ENCODE data around the gene MYO3B. TPM values are rescaled to one million over a fixed set of nuclear protein-coding genes. Genes with fewer than 3 reads are reported as not detected.
A peak's percentile ranks its signal among the peaks of the same experiment; 100 is the strongest.

Gene MYO3B
- total RNA-seq, 2 donors from 2014 or later: 5.2 to 10.9 TPM

- 95 to 100% methylated on average over 1 of the region's 1 CpG for WGBS, 2 experiments (ENCODE audit: insufficient coverage in 1 of 2, insufficient read length in 1 of 2)
- Mint-ChIP-seq H3K9me3 (no peaks in the 10 kb centered on the region), H3K4me3 (no peak overlapping the region), H3K4me1 (peaks cover 23% of the 10 kb centered on the region), H3K27me3 (ENCODE audit: insufficient read depth) (peaks cover 2% of the 10 kb centered on the region), H3K27ac (no peak overlapping the region), H3K36me3 (ENCODE audit: low read depth) (no peaks in the 10 kb centered on the region)
- Histone ChIP-seq H3K36me3 (ENCODE audit: control insufficient read depth, insufficient read depth, low read length) (no peaks in the 10 kb centered on the region), H3K27me3 (ENCODE audit: control insufficient read depth, insufficient read depth, low read length, poor library complexity, severe bottlenecking) (no peaks in the 10 kb centered on the region), H3K4me3 (ENCODE audit: low read length) (no peak overlapping the region), H3K9me3 (ENCODE audit: control insufficient read depth, low read length) (no peaks in the 10 kb centered on the region), H3K4me1 (ENCODE audit: control insufficient read depth, insufficient read depth, low read length) (no peaks in the 10 kb centered on the region), H3K27ac (ENCODE audit: low read depth, low read length) (no peak overlapping the region), H3K9ac (ENCODE audit: extremely low read depth, low read length, poor library complexity, severe bottlenecking) (no peak overlapping the region)
- no peak for DNase-seq
- no peak for TF ChIP-seq CTCF (conservative IDR thresholded peaks at IDR 0.05)
Observed at GRCh38 chr2:170495896-170496295, 317.9 kb downstream of the MYO3B start.

- 59 to 60% methylated on average over 1 to 5 of the region's 5 CpGs for WGBS, 2 experiments (ENCODE audit: insufficient coverage in 1 of 2, insufficient read length in 1 of 2)
- peak; percentile 20 for DNase-seq
- Mint-ChIP-seq H3K4me3 (no peak overlapping the region), H3K4me1 (peaks cover 46% of the 10 kb centered on the region), H3K9me3 (no peaks in the 10 kb centered on the region), H3K27ac (no peak overlapping the region), H3K36me3 (ENCODE audit: low read depth) (no peaks in the 10 kb centered on the region), H3K27me3 (ENCODE audit: insufficient read depth) (peaks cover 2% of the 10 kb centered on the region)
- H3K4me3 ChIP-seq (ENCODE audit: low read length): no peak overlapping the region
- no peak overlapping the region for H3K27ac ChIP-seq (ENCODE audit: low read depth, low read length)
- H3K9me3 ChIP-seq (ENCODE audit: control insufficient read depth, low read length): no peaks in the 10 kb centered on the region
- no peak overlapping the region for H3K9ac ChIP-seq (ENCODE audit: extremely low read depth, low read length, poor library complexity, severe bottlenecking)
- H3K4me1 ChIP-seq (ENCODE audit: control insufficient read depth, insufficient read depth, low read length): peaks cover 1% of the 10 kb centered on the region
- no peaks in the 10 kb centered on the region for H3K27me3 ChIP-seq (ENCODE audit: control insufficient read depth, insufficient read depth, low read length, poor library complexity, severe bottlenecking)
- TF ChIP-seq CTCF (conservative IDR thresholded peaks at IDR 0.05): no peak
- H3K36me3 ChIP-seq (ENCODE audit: control insufficient read depth, insufficient read depth, low read length): no peaks in the 10 kb centered on the region
Observed at GRCh38 chr2:170498619-170499018, 320.7 kb downstream of the MYO3B start.

GRCh38 chr2:170500104-170500503 is 322.2 kb downstream of the MYO3B start:
- no peaks in the 10 kb centered on the region for H3K9me3 Mint-ChIP-seq
- H3K27me3 ChIP-seq (ENCODE audit: control insufficient read depth, insufficient read depth, low read length, poor library complexity, severe bottlenecking): no peaks in the 10 kb centered on the region
- H3K36me3 Mint-ChIP-seq (ENCODE audit: low read depth): no peaks in the 10 kb centered on the region
- no peak overlapping the region for H3K27ac ChIP-seq (ENCODE audit: low read depth, low read length)
- no peak for TF ChIP-seq CTCF (conservative IDR thresholded peaks at IDR 0.05)
- no peak for DNase-seq
- H3K4me3 ChIP-seq (ENCODE audit: low read length): no peak overlapping the region
- 87 to 92% methylated on average over 1 of the region's 1 CpG for WGBS, 2 experiments (ENCODE audit: insufficient coverage in 1 of 2, insufficient read length in 1 of 2)
- no peak overlapping the region for H3K27ac Mint-ChIP-seq
- H3K4me1 ChIP-seq (ENCODE audit: control insufficient read depth, insufficient read depth, low read length): peaks cover 10% of the 10 kb centered on the region
- no peak overlapping the region for H3K4me3 Mint-ChIP-seq
- no peaks in the 10 kb centered on the region for H3K36me3 ChIP-seq (ENCODE audit: control insufficient read depth, insufficient read depth, low read length)
- no peaks in the 10 kb centered on the region for H3K27me3 Mint-ChIP-seq (ENCODE audit: insufficient read depth)
- no peaks in the 10 kb centered on the region for H3K9me3 ChIP-seq (ENCODE audit: control insufficient read depth, low read length)
- peaks cover 61% of the 10 kb centered on the region for H3K4me1 Mint-ChIP-seq
- no peak overlapping the region for H3K9ac ChIP-seq (ENCODE audit: extremely low read depth, low read length, poor library complexity, severe bottlenecking)
